LNCaP clone FGC (cell line): ENCODE data around the gene TAF1B.

ENCODE experiments used
- DNase-seq: peaks from one replicate; pipeline ENCODE4 v3.0.0-alpha.2; 2011; ENCODE audit warnings: low read depth
- H3K4me3 ChIP-seq: 2 replicates; pipeline ENCODE4 v1.5.1; 2011; ENCODE audit warnings: mild to moderate bottlenecking, low read depth, low read length, control low read depth
- CTCF ChIP-seq: IDR thresholded peaks from 2 replicates; pipeline ENCODE4 v1.5.1; 2012; ENCODE audit warnings: mild to moderate bottlenecking; ENCODE audit not compliant: control insufficient read depth, insufficient read depth; ENCODE audit errors: extremely low read depth

TAF1B gene

GRCh38 chr2:9885036-9885684 lies 41.9 kb downstream of the TAF1B start:
- no peak for TF ChIP-seq CTCF
- H3K4me3 ChIP-seq, result no peak overlapping the region
- DNase-seq, result no peak

- DNase-seq, result no peak
- TF ChIP-seq CTCF, result no peak
- no peak overlapping the region for H3K4me3 ChIP-seq
Observed at GRCh38 chr2:9887513-9887912, 44.2 kb downstream of the TAF1B start.

- DNase-seq, result no peak
- H3K4me3 ChIP-seq, result no peak overlapping the region
- TF ChIP-seq CTCF, result no peak
Observed at GRCh38 chr2:9889812-9890261, 46.6 kb downstream of the TAF1B start.

- no peak for DNase-seq
- no peak for TF ChIP-seq CTCF
- no peak overlapping the region for H3K4me3 ChIP-seq
Observed at GRCh38 chr2:9892236-9892635, 49.0 kb downstream of the TAF1B start.

GRCh38 chr2:9895669-9896590 lies 52.7 kb downstream of the TAF1B start:
- no peak for TF ChIP-seq CTCF
- DNase-seq, result no peak
- no peak overlapping the region for H3K4me3 ChIP-seq

GRCh38 chr2:9897331-9897737 lies 54.1 kb downstream of the TAF1B start:
- TF ChIP-seq CTCF, result no peak
- no peak overlapping the region for H3K4me3 ChIP-seq
- DNase-seq, result no peak
